ENCODE results near the gene FBXL22.

GRCh38 chr15:63640146-63640545 is 43.0 kb downstream of the FBXL22 start:
- TF ChIP-seq CTCF (conservative IDR thresholded peaks at IDR 0.05 in 1 of 2, IDR thresholded peaks at IDR 0.05 in 1 of 2; ENCODE audit: low read depth in 1 of 2, low read length in 2 of 2), result no peak
- no peak for TF ChIP-seq EZH2 (IDR thresholded peaks at IDR 0.05; ENCODE audit: low read length, missing control alignments)
